Effector memory CD4-positive, alpha-beta T cell (primary cell): ENCODE measurements around the gene GFRA4.
"Not testable (repeated sequence)": the region's sequence is repeated elsewhere in the genome, so short reads cannot be mapped to it uniquely, and the experiment has no call there.

ENCODE experiments used
- DNase-seq, 3 donors: peaks; one replicate each; pipeline ENCODE4 v3.0.0-alpha.2; 2020
- H3K27ac ChIP-seq: 2 replicates; pipeline ENCODE4 v1.7.0; 2013; ENCODE audit warnings: mild to moderate bottlenecking, low read length, moderate library complexity; ENCODE audit not compliant: insufficient read depth, poor library complexity, severe bottlenecking
- H3K27me3 ChIP-seq: replicated peaks from 2 replicates; pipeline ENCODE4 v1.7.0; 2013; ENCODE audit warnings: mild to moderate bottlenecking, low read length; ENCODE audit not compliant: insufficient read depth, control insufficient read depth, poor library complexity, severe bottlenecking
- H3K36me3 ChIP-seq: 2 replicates; pipeline ENCODE4 v1.7.0; 2013; ENCODE audit warnings: mild to moderate bottlenecking, low read length, moderate library complexity; ENCODE audit not compliant: control insufficient read depth, insufficient read depth
- H3K4me1 ChIP-seq: 2 replicates; pipeline ENCODE4 v1.7.0; 2013; ENCODE audit warnings: low read length, mild to moderate bottlenecking; ENCODE audit not compliant: control insufficient read depth, insufficient read depth, poor library complexity, severe bottlenecking
- H3K4me3 ChIP-seq: 2 replicates; pipeline ENCODE4 v1.7.0; 2013; ENCODE audit warnings: low read length, low read depth, mild to moderate bottlenecking; ENCODE audit not compliant: insufficient read depth, poor library complexity, severe bottlenecking
- H3K9me3 ChIP-seq: 2 replicates; pipeline ENCODE4 v1.7.0; 2013; ENCODE audit warnings: mild to moderate bottlenecking, low read length, moderate library complexity; ENCODE audit not compliant: control insufficient read depth

Gene GFRA4

DNA sequence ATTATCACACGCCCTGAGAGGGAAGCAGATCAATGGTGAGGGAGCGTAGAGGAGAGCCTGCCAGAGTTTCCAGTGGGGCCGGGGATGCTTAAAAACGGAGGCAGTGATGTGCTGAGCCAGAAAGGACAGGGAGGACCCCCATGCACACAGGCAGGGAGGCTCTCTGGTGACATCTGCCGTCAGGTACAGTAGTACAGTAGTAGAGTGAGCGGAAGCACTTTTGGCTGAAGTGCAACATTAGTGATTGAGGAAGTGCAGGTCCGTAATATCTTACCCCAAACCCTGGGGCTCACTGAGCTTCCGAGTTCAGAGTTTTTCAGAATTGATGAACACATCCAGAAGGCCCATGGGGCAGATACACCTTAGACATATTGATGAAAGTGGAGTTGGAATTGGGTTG is 42.1 kb downstream of the GFRA4 start:
- Histone ChIP-seq H3K27ac (no peak overlapping the region), H3K9me3 (no peaks in the 10 kb centered on the region), H3K36me3 (no peaks in the 10 kb centered on the region), H3K4me3 (no peak overlapping the region), H3K27me3 (no peaks in the 10 kb centered on the region), H3K4me1 (no peaks in the 10 kb centered on the region)
- DNase-seq, result no peak

DNA sequence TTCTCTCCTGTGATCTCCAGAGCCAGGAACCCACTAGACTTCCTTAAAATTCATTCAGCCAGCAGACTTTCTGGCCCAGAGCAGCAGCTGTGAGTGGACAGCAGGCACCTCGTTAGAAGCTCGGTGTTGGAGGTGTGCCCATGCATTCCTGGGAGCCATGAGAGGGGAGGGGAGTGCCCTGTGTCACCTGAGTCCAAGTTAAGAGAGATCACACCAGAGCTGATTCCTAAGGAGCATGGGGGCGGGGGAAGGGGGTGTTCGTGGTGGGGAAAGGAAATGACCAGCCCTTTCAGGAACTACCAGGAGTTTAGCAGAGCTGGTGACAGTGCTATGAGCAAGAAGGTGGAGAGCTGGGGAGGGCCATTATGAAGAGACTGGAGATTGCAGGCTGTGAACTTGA is 46.9 kb downstream of the GFRA4 start:
- H3K9me3 ChIP-seq, result no peaks in the 10 kb centered on the region
- no peaks in the 10 kb centered on the region for H3K4me1 ChIP-seq
- no peak overlapping the region for H3K27ac ChIP-seq
- H3K4me3 ChIP-seq, result no peak overlapping the region
- H3K36me3 ChIP-seq, result no peaks in the 10 kb centered on the region
- H3K27me3 ChIP-seq, result no peaks in the 10 kb centered on the region
- no peak for DNase-seq

DNA sequence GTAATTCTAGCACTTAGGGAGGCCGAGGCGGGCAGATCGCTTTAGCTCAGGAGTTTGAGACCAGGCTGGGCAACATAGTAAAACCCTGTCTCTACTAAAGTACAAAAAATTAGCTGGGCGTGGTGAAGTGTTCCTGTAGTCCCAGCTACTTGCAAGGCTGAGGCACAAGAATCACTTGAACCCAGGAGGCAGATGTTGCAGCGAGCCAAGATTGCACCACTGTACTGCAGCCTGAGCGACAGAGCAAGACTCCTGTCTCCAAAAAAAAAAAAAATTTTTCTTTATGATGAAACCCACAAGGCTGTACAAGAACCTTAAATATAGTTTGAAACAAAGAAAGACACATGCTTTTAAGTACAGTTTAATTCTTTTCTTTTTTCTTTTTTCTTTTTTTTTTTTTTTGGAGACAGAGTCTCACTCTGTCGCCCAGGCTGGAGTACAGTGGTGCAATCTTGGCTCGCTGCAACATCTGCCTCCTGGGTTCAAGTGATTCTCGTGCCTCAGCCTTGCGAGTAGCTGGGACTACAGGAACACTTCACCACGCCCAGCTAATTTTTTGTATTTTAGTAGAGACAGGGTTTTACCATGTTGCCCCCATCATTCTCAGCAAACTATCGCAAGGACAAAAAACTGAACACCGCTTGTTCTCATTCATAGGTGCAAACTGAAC is 47.9 kb downstream of the GFRA4 start:
- not testable (repeated sequence) for H3K4me1 ChIP-seq, DNase-seq, H3K27me3 ChIP-seq, H3K36me3 ChIP-seq, H3K4me3 ChIP-seq, H3K9me3 ChIP-seq, H3K27ac ChIP-seq

DNA sequence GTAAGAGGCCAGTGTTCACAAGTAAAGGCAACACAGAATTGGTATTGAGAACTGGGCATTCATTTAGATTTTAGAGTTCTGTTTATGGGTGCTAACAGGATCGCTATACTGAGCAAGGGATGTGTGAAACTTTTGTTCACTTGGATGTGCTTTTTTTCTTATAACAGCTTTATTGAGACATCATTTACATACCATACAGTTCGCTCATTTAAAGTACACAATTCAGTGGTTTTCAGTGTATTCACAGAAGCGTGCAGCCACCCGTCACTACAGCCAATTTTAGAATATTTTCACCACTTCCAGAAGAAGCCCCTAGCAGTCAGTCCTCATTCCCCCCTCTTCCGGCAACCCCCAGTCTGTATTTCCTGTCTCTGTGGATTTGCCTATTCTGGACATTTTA is 48.7 kb downstream of the GFRA4 start:
- DNase-seq, result no peak
- no peaks in the 10 kb centered on the region for H3K4me1 ChIP-seq
- H3K36me3 ChIP-seq, result no peaks in the 10 kb centered on the region
- no peak overlapping the region for H3K4me3 ChIP-seq
- H3K27ac ChIP-seq, result no peak overlapping the region
- no peaks in the 10 kb centered on the region for H3K9me3 ChIP-seq
- H3K27me3 ChIP-seq, result no peaks in the 10 kb centered on the region

DNA sequence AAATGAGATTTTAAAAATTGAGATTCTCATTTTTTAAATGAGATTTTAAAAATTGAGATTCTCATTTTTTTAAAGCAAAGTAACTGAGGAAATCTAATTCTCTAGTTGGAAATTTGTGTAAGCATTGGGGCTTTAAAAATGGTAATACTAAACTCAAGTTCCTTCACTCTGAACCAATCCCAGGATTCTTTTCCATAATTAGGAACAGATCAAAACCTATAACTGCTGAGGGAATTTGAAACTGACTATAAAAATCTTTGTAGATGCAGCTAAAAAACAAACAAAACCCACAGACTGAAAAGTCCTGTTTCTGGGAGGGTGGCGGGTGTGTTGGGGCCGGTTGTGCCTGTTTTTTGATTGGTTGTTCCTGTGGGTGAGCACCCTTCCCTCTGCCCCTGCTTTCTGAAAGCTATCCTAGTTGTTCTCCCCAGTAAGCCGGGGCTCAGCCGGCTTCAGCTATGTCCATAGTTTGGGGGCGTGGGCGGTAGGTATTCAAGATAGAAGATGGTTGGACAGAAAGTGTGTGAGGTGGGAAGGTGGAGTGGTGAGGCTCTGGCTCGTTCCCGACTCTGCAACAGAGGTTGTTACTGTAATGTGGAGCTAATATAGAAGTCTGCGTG is 49.3 kb downstream of the GFRA4 start:
- no peaks in the 10 kb centered on the region for H3K4me1 ChIP-seq
- no peaks in the 10 kb centered on the region for H3K27me3 ChIP-seq
- no peak overlapping the region for H3K27ac ChIP-seq
- H3K36me3 ChIP-seq, result no peaks in the 10 kb centered on the region
- no peaks in the 10 kb centered on the region for H3K9me3 ChIP-seq
- no peak for DNase-seq
- no peak overlapping the region for H3K4me3 ChIP-seq

DNA sequence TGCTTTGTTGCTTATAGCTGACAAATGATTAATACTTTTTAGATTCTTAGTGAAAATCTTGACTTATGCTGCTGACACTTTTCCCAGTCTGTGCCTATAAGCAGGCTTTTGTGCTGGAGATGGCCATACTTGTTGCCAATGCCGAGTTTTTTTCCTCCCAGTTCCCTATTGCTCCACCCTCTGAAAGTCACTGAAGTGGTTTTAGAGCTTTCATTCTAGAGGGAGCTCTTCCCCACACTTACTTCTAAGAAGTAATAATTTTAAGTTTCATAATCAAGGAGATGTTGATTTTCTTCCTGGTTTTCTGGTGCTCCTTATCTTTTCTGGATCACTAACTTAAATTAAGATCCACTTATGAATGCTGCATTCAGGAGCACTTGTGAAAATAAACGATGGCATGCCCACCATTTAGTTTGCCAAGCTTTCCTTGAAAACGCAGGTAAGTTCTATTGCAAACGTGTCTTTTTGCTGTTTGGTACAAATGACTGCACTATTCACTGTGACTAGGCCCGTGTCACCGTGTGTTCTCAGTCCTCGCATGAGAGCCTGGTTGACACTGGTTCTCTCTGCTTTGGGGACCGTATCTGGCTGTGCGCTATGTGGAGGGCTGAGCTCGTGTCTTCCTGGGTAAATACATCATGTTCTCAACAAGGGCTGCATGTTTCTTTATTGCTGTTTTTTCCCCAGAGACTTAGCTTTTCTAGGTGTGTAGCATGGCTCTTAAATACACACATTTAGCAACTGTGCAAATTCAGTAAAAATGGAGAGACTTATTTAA is 50.2 kb downstream of the GFRA4 start:
- DNase-seq, result no peak
- Histone ChIP-seq H3K4me3 (no peak overlapping the region), H3K27me3 (no peaks in the 10 kb centered on the region), H3K9me3 (no peaks in the 10 kb centered on the region), H3K4me1 (no peaks in the 10 kb centered on the region), H3K36me3 (no peaks in the 10 kb centered on the region), H3K27ac (no peak overlapping the region)

DNA sequence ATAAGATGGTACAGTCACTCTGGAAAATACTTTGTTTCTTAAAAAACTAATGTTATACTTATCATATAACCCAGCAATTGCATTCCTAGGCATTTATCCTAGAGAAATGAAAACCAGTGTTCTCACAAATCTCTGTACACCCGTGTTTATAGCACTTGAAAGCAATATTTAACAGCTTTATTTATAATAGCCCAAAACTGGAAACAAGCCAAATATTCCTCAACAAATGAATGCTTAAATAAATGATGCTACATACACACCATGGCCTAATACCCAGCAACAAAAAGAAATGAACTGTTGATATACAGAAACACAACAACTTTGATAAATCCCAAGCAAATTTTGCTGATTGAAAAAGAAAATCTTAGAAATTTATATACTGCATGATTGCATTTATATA is 51.3 kb downstream of the GFRA4 start:
- Histone ChIP-seq H3K4me1 (no peaks in the 10 kb centered on the region), H3K36me3 (no peaks in the 10 kb centered on the region), H3K9me3 (no peaks in the 10 kb centered on the region), H3K4me3 (no peak overlapping the region), H3K27me3 (no peaks in the 10 kb centered on the region), H3K27ac (no peak overlapping the region)
- no peak for DNase-seq
